H9 (cell line): ENCODE results near the gene LRRC28. TPM values are rescaled to one million over a fixed set of nuclear protein-coding genes. Genes with fewer than 3 reads are reported as not detected.

Experiments
- DNase-seq: peaks from one replicate; pipeline ENCODE4 v3.0.0-alpha.2; 2017
- H2AFZ ChIP-seq: one replicate; pipeline ENCODE4 v1.6.1; 2013; ENCODE audit warnings: mild to moderate bottlenecking, low read length, control low read depth, moderate library complexity
- H2AK5ac ChIP-seq: 2 replicates; pipeline ENCODE4 v1.6.1; 2013; ENCODE audit warnings: low read length, control low read depth, mixed read lengths; ENCODE audit not compliant: insufficient read length
- H2BK120ac ChIP-seq: one replicate; pipeline ENCODE4 v1.6.1; 2013; ENCODE audit warnings: low read depth, mild to moderate bottlenecking, low read length, control low read depth, inconsistent platforms; ENCODE audit not compliant: poor library complexity, severe bottlenecking
- H2BK12ac ChIP-seq: 2 replicates; pipeline ENCODE4 v1.6.1; 2013; ENCODE audit warnings: low read length, control low read depth, mixed read lengths, low read depth; ENCODE audit not compliant: insufficient read length
- H2BK15ac ChIP-seq: 2 replicates; pipeline ENCODE4 v1.6.1; 2013; ENCODE audit warnings: low read depth, low read length, control low read depth
- H2BK20ac ChIP-seq: one replicate; pipeline ENCODE4 v1.6.1; 2013; ENCODE audit warnings: low read depth, mild to moderate bottlenecking, low read length, control low read depth, inconsistent platforms; ENCODE audit not compliant: poor library complexity, severe bottlenecking
- H2BK5ac ChIP-seq: 2 replicates; pipeline ENCODE4 v1.6.1; 2013; ENCODE audit warnings: low read length, control low read depth, mixed read lengths; ENCODE audit not compliant: insufficient read length
- H3K14ac ChIP-seq: 2 replicates; pipeline ENCODE4 v1.6.1; 2013; ENCODE audit warnings: low read length, control low read depth; ENCODE audit not compliant: insufficient read depth
- H3K18ac ChIP-seq: 2 replicates; pipeline ENCODE4 v1.6.1; 2013; ENCODE audit warnings: low read depth, mild to moderate bottlenecking, mixed read lengths, low read length, control low read depth; ENCODE audit not compliant: insufficient read length
- H3K23ac ChIP-seq: 2 replicates; pipeline ENCODE4 v1.6.1; 2013; ENCODE audit warnings: low read length, control low read depth, mixed read lengths, low read depth; ENCODE audit not compliant: insufficient read length
- H3K23me2 ChIP-seq: 2 replicates; pipeline ENCODE4 v1.6.1; 2013; ENCODE audit warnings: low read depth, mild to moderate bottlenecking, mixed read lengths, low read length, control low read depth; ENCODE audit not compliant: insufficient read length, poor library complexity, severe bottlenecking
- H3K27ac ChIP-seq: 2 replicates; pipeline ENCODE4 v1.5.1; 2013; ENCODE audit warnings: low read length, control low read depth, mixed read lengths, low read depth; ENCODE audit not compliant: insufficient read length
- H3K27me3 ChIP-seq: 2 replicates; pipeline ENCODE4 v1.6.1; 2013; ENCODE audit warnings: low read length, control low read depth, inconsistent platforms; ENCODE audit not compliant: insufficient read depth
- H3K4ac ChIP-seq: 2 replicates; pipeline ENCODE4 v1.6.1; 2013; ENCODE audit warnings: low read depth, mild to moderate bottlenecking, control low read depth, inconsistent platforms, low read length, moderate library complexity
- H3K4me1 ChIP-seq: 2 replicates; pipeline ENCODE4 v1.6.1; 2013; ENCODE audit warnings: low read length, control low read depth, inconsistent platforms; ENCODE audit not compliant: insufficient read depth
- H3K4me2 ChIP-seq: 2 replicates; pipeline ENCODE4 v1.6.1; 2013; ENCODE audit warnings: low read length, control low read depth, mixed read lengths; ENCODE audit not compliant: insufficient read length, insufficient read depth
- H3K56ac ChIP-seq: 2 replicates; pipeline ENCODE4 v1.6.1; 2013; ENCODE audit warnings: low read depth, mild to moderate bottlenecking, mixed read lengths, low read length, control low read depth; ENCODE audit not compliant: insufficient read length
- H3K79me1 ChIP-seq: 2 replicates; pipeline ENCODE4 v1.6.1; 2013; ENCODE audit warnings: low read depth, mild to moderate bottlenecking, moderate library complexity, low read length, control low read depth, inconsistent platforms; ENCODE audit not compliant: insufficient read depth, poor library complexity, severe bottlenecking
- H3K79me2 ChIP-seq: 2 replicates; pipeline ENCODE4 v1.6.1; 2013; ENCODE audit warnings: low read length, control low read depth, inconsistent platforms; ENCODE audit not compliant: insufficient read depth
- H3K9ac ChIP-seq: 2 replicates; pipeline ENCODE4 v1.6.1; 2013; ENCODE audit warnings: low read length, control low read depth, mixed read lengths; ENCODE audit not compliant: insufficient read length; ENCODE audit errors: extremely low read depth
- H3K9me3 ChIP-seq: one replicate; pipeline ENCODE4 v1.6.1; 2013; ENCODE audit warnings: low read depth, low read length, inconsistent platforms; ENCODE audit not compliant: control insufficient read depth
- H3T11ph ChIP-seq: one replicate; pipeline ENCODE4 v1.6.1; 2013; ENCODE audit warnings: mild to moderate bottlenecking, low read length, control low read depth, inconsistent platforms
- H4K20me1 ChIP-seq: one replicate; pipeline ENCODE4 v1.6.1; 2013; ENCODE audit not compliant: control insufficient read depth, insufficient read length, insufficient read depth
- H4K5ac ChIP-seq: 2 replicates; pipeline ENCODE4 v1.6.1; 2013; ENCODE audit warnings: low read depth, mild to moderate bottlenecking, mixed read lengths, low read length, control low read depth; ENCODE audit not compliant: insufficient read length
- H4K8ac ChIP-seq: replicated peaks from 2 replicates; pipeline ENCODE4 v1.6.1; 2013; ENCODE audit warnings: low read length, control low read depth, mixed read lengths, low read depth; ENCODE audit not compliant: insufficient read length
- H4K91ac ChIP-seq: 2 replicates; pipeline ENCODE4 v1.6.1; 2013; ENCODE audit warnings: low read depth, mild to moderate bottlenecking, moderate library complexity, mixed read lengths, low read length, control low read depth; ENCODE audit not compliant: insufficient read length
- H3K27ac Mint-ChIP-seq, 3 experiments: 2 replicates in 2 of 3; 3 replicates in 1 of 3; pipeline ENCODE4 v1.8.0; 2020 to 2021; ENCODE audit warnings: mixed read lengths in 3 of 3, mild to moderate bottlenecking in 1 of 3, moderate library complexity in 1 of 3
- H3K27me3 Mint-ChIP-seq: 2 replicates; pipeline ENCODE4 v1.8.0; 2021; ENCODE audit warnings: low read depth, mild to moderate bottlenecking, moderate library complexity, mixed read lengths
- H3K36me3 Mint-ChIP-seq, 3 experiments: 2 replicates in 2 of 3; 3 replicates in 1 of 3; pipeline ENCODE4 v1.8.0; 2020 to 2021; ENCODE audit warnings: low read depth in 3 of 3, mixed read lengths in 3 of 3; ENCODE audit not compliant: insufficient read depth in 1 of 3
- H3K4me1 Mint-ChIP-seq, 2 experiments: 2 replicates each; pipeline ENCODE4 v1.8.0; 2020; ENCODE audit warnings: mixed read lengths in 2 of 2
- H3K4me3 Mint-ChIP-seq, 2 experiments: 2 replicates in 1 of 2; 3 replicates in 1 of 2; pipeline ENCODE4 v1.8.0; 2020 to 2021; ENCODE audit warnings: mild to moderate bottlenecking in 2 of 2, mixed read lengths in 2 of 2, moderate library complexity in 1 of 2
- H3K9me3 Mint-ChIP-seq, 2 experiments: 2 replicates in 1 of 2; 3 replicates in 1 of 2; pipeline ENCODE4 v1.8.0; 2020; ENCODE audit warnings: mild to moderate bottlenecking in 2 of 2, mixed read lengths in 2 of 2, moderate library complexity in 1 of 2
- WGBS: extraction: QIAGEN DNeasy Blood & Tissue Kit; methylation state at CpG from one replicate; pipeline ENCODE4 v1.1.7; 2013; ENCODE audit warnings: missing lambda C conversion rate, low lambda C conversion rate, mixed read lengths; ENCODE audit not compliant: insufficient read length; ENCODE audit errors: extremely low coverage; 5-methylcytosine and 5-hydroxymethylcytosine counted together
- total RNA-seq: library from RNA; stranded (reverse); gene quantifications from 2 replicates; pipeline ENCODE4 v1.2.1, GENCODE V29; 2021
- TF ChIP-seq, protein P1 (sequence below): fragments of 200-600 bp; sonication (generic); conservative IDR thresholded peaks from 3 replicates; pipeline ENCODE4 v1.8.0; 2021; ENCODE audit warnings: antibody characterized with exemption, mild to moderate bottlenecking

Gene LRRC28
- total RNA-seq, 1 experiment from 2014 or later: 17.6 TPM

DNA sequence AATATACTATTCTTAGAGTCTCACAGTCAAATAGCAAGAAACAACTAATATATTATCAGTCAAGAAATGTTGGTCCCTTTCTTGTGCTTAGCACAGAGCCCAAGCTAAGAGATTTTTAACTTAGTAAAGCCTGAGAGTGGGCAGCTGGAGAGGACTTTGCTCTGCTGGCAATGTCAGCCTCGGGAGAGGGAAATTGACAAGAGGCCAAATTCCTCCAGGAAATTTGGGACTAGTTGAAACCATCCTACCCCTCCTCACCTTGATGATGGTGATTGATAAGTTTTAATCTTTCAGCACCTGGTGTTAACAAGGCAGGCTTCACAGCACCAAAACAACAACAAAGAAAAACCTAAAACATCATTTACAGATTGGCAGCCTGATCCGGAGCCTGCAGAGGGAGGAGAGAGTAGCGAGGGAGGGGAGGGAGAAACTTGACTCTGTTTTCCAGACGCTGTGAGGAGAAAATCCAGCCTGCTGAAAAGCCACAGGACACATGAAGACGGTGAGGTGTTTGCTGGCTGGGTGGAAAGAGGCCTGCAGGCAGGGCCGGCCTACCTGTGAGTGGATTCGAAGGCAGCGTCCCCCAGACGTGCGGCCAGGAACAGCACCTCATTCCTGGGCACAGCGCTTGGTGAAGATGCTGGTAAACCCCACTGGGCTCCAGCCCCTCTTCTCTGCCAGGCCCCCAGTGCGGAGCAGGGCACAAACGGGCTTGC, 150.9 kb downstream of the LRRC28 start:
- Histone ChIP-seq H4K5ac (no peak overlapping the region), H3T11ph (no peak overlapping the region), H2BK5ac (no peak overlapping the region), H3K56ac (no peak overlapping the region), H2AFZ (peak overlapping the region; percentile 52), H3K18ac (no peak overlapping the region), H3K27ac (no peak overlapping the region), H4K20me1 (no peaks in the 10 kb centered on the region), H2BK12ac (no peak overlapping the region), H3K79me2 (no peaks in the 10 kb centered on the region), H3K9me3 (no peaks in the 10 kb centered on the region), H2BK15ac (no peak overlapping the region), H3K23ac (no peak overlapping the region), H2BK20ac (no peak overlapping the region), H3K4me1 (no peaks in the 10 kb centered on the region), H3K4ac (no peak overlapping the region), H3K23me2 (no peaks in the 10 kb centered on the region), H2BK120ac (no peak overlapping the region), H4K8ac (no peak overlapping the region), H2AK5ac (no peak overlapping the region), H3K14ac (no peak overlapping the region), H3K4me2 (no peak overlapping the region), H3K79me1 (no peaks in the 10 kb centered on the region), H3K27me3 (no peaks in the 10 kb centered on the region), H4K91ac (no peak overlapping the region), H3K9ac (no peak overlapping the region)
- Mint-ChIP-seq H3K9me3 (no peaks in the 10 kb centered on the region; a peak in 2 of 5 replicates), H3K27ac (peak overlapping the region in 1 of 3 experiments; percentile 85; a peak in 3 of 7 replicates), H3K4me3 (no peak overlapping the region), H3K36me3 (no peaks in the 10 kb centered on the region), H3K27me3 (no peaks in the 10 kb centered on the region; the same call in 1 of the 2 replicates), H3K4me1 (peaks cover 4 to 6% of the 10 kb centered on the region in 2 experiments; a peak in 2 of 4 replicates)
- no CpG with 5 or more reads among the region's 13 CpGs for whole genome bisulfite sequencing
- no peak for DNase-seq
- TF ChIP-seq, protein P1, sequence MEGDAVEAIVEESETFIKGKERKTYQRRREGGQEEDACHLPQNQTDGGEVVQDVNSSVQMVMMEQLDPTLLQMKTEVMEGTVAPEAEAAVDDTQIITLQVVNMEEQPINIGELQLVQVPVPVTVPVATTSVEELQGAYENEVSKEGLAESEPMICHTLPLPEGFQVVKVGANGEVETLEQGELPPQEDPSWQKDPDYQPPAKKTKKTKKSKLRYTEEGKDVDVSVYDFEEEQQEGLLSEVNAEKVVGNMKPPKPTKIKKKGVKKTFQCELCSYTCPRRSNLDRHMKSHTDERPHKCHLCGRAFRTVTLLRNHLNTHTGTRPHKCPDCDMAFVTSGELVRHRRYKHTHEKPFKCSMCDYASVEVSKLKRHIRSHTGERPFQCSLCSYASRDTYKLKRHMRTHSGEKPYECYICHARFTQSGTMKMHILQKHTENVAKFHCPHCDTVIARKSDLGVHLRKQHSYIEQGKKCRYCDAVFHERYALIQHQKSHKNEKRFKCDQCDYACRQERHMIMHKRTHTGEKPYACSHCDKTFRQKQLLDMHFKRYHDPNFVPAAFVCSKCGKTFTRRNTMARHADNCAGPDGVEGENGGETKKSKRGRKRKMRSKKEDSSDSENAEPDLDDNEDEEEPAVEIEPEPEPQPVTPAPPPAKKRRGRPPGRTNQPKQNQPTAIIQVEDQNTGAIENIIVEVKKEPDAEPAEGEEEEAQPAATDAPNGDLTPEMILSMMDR: no peak
